Panc1 (cell line): Measurements from ENCODE around the gene TGFB1I1. TPM values are rescaled to one million over a fixed set of nuclear protein-coding genes. Genes with fewer than 3 reads are reported as not detected.

ENCODE experiments used
- ATAC-seq: fragments of 200-7000 bp; cut with Tn5 transposase; 2 replicates; pipeline ENCODE4 v1.9.1; 2020; ENCODE audit warnings: mild to moderate bottlenecking, moderate library complexity
- BruUV-seq: library from RNA; stranded (reverse); fragments of 400-500 nt; replicated peaks from 2 replicates; lab custom pipeline; 2021; lab: Mats Ljungman, UMichigan
- CTCF ChIA-PET: fragments of 300-600 bp; sonication (Branson Sonifier 250); formaldehyde crosslinking; loops from one replicate; lab custom pipeline; 2022; ENCODE audit warnings: antibody characterized with exemption; lab: Charles Lee
- POLR2A ChIA-PET: fragments of 300-600 bp; sonication (Branson Sonifier 250); formaldehyde crosslinking; loops from one replicate; lab custom pipeline; 2022; ENCODE audit warnings: antibody characterized with exemption; lab: Charles Lee
- DNase-seq: peaks from one replicate; pipeline ENCODE4 v3.0.0-alpha.2; 2010; ENCODE audit warnings: low read depth, low spot score
- H3K27ac ChIP-seq: 2 replicates; pipeline ENCODE4 v1.5.1; 2011; ENCODE audit warnings: mild to moderate bottlenecking, low read length, inconsistent platforms
- H3K27me3 ChIP-seq: fragments of 200-500 bp; sonication (Bioruptor generic); 2 replicates; pipeline ENCODE4 v1.6.0; 2014; ENCODE audit warnings: low read length, inconsistent platforms; ENCODE audit not compliant: control insufficient read depth, insufficient read depth
- H3K36me3 ChIP-seq: fragments of 200-500 bp; sonication (Bioruptor generic); 2 replicates; pipeline ENCODE4 v1.5.1; 2014; ENCODE audit warnings: inconsistent platforms, mild to moderate bottlenecking, low read length, moderate library complexity; ENCODE audit not compliant: control insufficient read depth, insufficient read depth
- H3K4me1 ChIP-seq: 2 replicates; pipeline ENCODE4 v1.5.1; 2011; ENCODE audit warnings: inconsistent platforms, mild to moderate bottlenecking, low read length, moderate library complexity; ENCODE audit not compliant: control insufficient read depth, insufficient read depth
- H3K4me3 ChIP-seq, 2 experiments: 2 replicates each; pipeline ENCODE4 v1.5.1; 2011 to 2012; ENCODE audit warnings: low read depth in 2 of 2, low read length in 2 of 2, mild to moderate bottlenecking in 2 of 2, inconsistent platforms in 1 of 2, moderate library complexity in 1 of 2
- H3K9me3 ChIP-seq: fragments of 200-500 bp; sonication (Bioruptor generic); 2 replicates; pipeline ENCODE4 v1.5.1; 2014; ENCODE audit warnings: low read depth, mild to moderate bottlenecking, inconsistent platforms, low read length, moderate library complexity; ENCODE audit not compliant: control insufficient read depth, insufficient read depth
- POLR2AphosphoS5 ChIP-seq: IDR thresholded peaks from 2 replicates; pipeline ENCODE4 v1.6.1; 2012; ENCODE audit warnings: mild to moderate bottlenecking, low read depth, low read length, moderate library complexity
- SIN3A ChIP-seq: IDR thresholded peaks from 2 replicates; pipeline ENCODE4 v1.6.1; 2012; ENCODE audit warnings: low read depth, mild to moderate bottlenecking, low read length, moderate library complexity, borderline replicate concordance; ENCODE audit not compliant: insufficient read depth
- TCF7L2 ChIP-seq: IDR thresholded peaks from 2 replicates; pipeline ENCODE4 v1.6.1; 2011; ENCODE audit warnings: mild to moderate bottlenecking, low read depth, low read length, inconsistent platforms
- in situ Hi-C: cut with HindIII; loops from 2 replicates; pipeline ENCODE4 v1.10.0; 2016; ENCODE audit warnings: low sequenced_read_pairs, low pct_unique_long_range_greater_than_20kb
- intact Hi-C: fragments of 100-400 bp; cut with micrococcal nuclease; formaldehyde crosslinking; loops from one replicate; pipeline ENCODE4 v1.10.0; 2022; ENCODE audit not compliant: unreplicated experiment
- total RNA-seq: library from RNA; stranded (reverse); gene quantifications from one replicate; pipeline ENCODE4 v1.2.1, GENCODE V29; 2021; ENCODE audit not compliant: unreplicated experiment
- TF ChIP-seq, protein P1 (sequence below), 2 experiments: IDR thresholded peaks; 2 replicates each; pipeline ENCODE4 v1.6.1; 2011 to 2012; ENCODE audit warnings: low read depth in 2 of 2, control low read depth in 1 of 2, low read length in 1 of 2, mild to moderate bottlenecking in 1 of 2, moderate library complexity in 1 of 2; ENCODE audit not compliant: insufficient read depth in 1 of 2
- TF ChIP-seq, protein P2 (sequence below): fragments of 450-650 bp; IDR thresholded peaks from 2 replicates; pipeline ENCODE4 v1.5.1; 2017; ENCODE audit warnings: mild to moderate bottlenecking

Gene TGFB1I1
- total RNA-seq, 1 experiment from 2014 or later = 32.5 TPM

DNA sequence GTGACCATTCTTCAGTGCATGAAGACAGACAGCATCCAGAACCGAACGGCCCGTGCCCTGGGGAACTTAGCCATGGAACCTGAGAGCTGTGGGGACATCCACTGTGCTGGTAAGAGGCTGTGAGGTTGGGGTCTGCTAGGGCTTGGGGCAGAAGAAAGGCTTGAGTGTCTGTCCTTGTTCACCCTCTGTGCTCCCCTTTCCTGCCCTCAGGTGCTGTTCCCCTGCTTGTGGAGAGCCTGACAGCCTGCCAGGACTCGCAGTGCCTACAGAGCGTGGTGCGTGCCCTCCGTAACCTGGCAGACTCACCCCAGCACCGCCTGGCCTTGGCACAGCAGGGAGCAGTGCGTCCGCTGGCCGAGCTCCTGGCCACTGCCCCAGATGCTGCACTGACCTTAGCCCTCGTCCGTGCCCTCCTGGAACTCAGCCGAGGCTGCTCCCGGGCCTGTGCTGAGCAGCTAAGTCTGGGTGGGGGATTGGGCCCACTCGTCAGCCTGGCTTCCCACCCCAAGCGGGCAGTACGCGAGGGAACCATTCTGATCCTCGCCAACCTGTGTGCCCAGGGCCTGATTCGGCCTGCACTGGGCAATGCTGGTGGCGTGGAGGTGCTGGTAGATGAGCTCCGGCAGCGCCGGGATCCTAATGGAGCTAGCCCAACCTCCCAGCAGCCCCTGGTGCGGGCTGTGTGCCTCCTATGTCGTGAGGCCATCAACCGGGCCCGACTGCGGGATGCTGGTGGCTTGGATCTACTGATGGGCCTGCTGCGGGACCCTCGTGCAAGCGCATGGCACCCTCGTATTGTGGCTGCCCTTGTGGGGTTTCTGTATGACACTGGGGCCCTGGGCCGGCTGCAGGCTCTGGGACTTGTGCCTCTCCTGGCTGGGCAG lies 9.8 kb upstream of the TGFB1I1 start:
- no peaks in the 10 kb centered on the region for H3K36me3 ChIP-seq
- H3K27ac ChIP-seq = no peak overlapping the region
- ChIA-PET POLR2A (no interaction called here), CTCF (no interaction called here)
- in situ Hi-C loops = no loop called here
- H3K4me3 ChIP-seq = no peak overlapping the region
- ATAC-seq (no peak), DNase-seq (no peak)
- no peaks in the 10 kb centered on the region for H3K9me3 ChIP-seq
- intact Hi-C loops = no loop called here
- BruUV-seq = no TSS peak
- H3K27me3 ChIP-seq = no peaks in the 10 kb centered on the region
- TF ChIP-seq SIN3A (no peak), POLR2AphosphoS5 (no peak), TCF7L2 (no peak)
- TF ChIP-seq, protein P1, sequence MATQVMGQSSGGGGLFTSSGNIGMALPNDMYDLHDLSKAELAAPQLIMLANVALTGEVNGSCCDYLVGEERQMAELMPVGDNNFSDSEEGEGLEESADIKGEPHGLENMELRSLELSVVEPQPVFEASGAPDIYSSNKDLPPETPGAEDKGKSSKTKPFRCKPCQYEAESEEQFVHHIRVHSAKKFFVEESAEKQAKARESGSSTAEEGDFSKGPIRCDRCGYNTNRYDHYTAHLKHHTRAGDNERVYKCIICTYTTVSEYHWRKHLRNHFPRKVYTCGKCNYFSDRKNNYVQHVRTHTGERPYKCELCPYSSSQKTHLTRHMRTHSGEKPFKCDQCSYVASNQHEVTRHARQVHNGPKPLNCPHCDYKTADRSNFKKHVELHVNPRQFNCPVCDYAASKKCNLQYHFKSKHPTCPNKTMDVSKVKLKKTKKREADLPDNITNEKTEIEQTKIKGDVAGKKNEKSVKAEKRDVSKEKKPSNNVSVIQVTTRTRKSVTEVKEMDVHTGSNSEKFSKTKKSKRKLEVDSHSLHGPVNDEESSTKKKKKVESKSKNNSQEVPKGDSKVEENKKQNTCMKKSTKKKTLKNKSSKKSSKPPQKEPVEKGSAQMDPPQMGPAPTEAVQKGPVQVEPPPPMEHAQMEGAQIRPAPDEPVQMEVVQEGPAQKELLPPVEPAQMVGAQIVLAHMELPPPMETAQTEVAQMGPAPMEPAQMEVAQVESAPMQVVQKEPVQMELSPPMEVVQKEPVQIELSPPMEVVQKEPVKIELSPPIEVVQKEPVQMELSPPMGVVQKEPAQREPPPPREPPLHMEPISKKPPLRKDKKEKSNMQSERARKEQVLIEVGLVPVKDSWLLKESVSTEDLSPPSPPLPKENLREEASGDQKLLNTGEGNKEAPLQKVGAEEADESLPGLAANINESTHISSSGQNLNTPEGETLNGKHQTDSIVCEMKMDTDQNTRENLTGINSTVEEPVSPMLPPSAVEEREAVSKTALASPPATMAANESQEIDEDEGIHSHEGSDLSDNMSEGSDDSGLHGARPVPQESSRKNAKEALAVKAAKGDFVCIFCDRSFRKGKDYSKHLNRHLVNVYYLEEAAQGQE (IDR thresholded peaks at IDR 0.05; ENCODE audit: insufficient read depth in 1 of 2, low read depth in 2 of 2, low read length in 1 of 2) = no peak
- TF ChIP-seq, protein P2, sequence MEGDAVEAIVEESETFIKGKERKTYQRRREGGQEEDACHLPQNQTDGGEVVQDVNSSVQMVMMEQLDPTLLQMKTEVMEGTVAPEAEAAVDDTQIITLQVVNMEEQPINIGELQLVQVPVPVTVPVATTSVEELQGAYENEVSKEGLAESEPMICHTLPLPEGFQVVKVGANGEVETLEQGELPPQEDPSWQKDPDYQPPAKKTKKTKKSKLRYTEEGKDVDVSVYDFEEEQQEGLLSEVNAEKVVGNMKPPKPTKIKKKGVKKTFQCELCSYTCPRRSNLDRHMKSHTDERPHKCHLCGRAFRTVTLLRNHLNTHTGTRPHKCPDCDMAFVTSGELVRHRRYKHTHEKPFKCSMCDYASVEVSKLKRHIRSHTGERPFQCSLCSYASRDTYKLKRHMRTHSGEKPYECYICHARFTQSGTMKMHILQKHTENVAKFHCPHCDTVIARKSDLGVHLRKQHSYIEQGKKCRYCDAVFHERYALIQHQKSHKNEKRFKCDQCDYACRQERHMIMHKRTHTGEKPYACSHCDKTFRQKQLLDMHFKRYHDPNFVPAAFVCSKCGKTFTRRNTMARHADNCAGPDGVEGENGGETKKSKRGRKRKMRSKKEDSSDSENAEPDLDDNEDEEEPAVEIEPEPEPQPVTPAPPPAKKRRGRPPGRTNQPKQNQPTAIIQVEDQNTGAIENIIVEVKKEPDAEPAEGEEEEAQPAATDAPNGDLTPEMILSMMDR = no peak
- peaks cover 10% of the 10 kb centered on the region for H3K4me1 ChIP-seq

DNA sequence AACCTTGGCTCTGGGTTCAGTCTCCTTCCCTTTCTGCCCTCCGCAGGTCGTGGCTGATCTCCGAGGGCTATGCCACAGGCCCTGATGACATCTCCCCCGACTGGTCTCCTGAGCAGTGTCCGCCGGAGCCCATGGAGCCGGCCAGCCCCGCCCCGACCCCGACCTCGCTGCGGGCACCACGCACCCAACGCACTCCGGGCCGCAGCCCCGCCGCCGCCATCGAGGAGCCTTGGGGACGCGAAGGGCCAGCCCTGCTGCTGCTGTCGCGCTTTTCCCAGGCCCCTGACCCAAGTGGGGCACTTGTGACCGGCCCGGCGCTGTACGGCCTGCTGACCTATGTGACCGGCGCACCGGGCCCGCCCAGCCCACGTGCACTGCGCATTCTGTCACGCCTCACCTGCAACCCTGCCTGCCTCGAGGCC lies 7.6 kb upstream of the TGFB1I1 start:
- intact Hi-C loops (no loop called here), in situ Hi-C loops (no loop called here)
- peaks cover 6% of the 10 kb centered on the region for H3K4me1 ChIP-seq
- ChIA-PET CTCF (interaction anchor here (0.6 kb wide), 1 partner anchor 22 kb away, joined by 3 read pairs; no protein-coding TSS in a partner anchor), POLR2A (no interaction called here)
- no peaks in the 10 kb centered on the region for H3K9me3 ChIP-seq
- TF ChIP-seq POLR2AphosphoS5 (no peak), TCF7L2 (no peak), SIN3A (no peak)
- TF ChIP-seq, protein P1 (IDR thresholded peaks at IDR 0.05; ENCODE audit: insufficient read depth in 1 of 2, low read depth in 2 of 2, low read length in 1 of 2) = no peak
- TF ChIP-seq, protein P2 = no peak
- no peak for ATAC-seq
- no peaks in the 10 kb centered on the region for H3K36me3 ChIP-seq
- no TSS peak for BruUV-seq
- no peak overlapping the region for H3K27ac ChIP-seq
- H3K4me3 ChIP-seq = no peak overlapping the region
- H3K27me3 ChIP-seq = no peaks in the 10 kb centered on the region
- no peak for DNase-seq
